Keratinocyte (primary cell): ENCODE data around the gene HELZ. TPM values are rescaled to one million over a fixed set of nuclear protein-coding genes. Genes with fewer than 3 reads are reported as not detected.
"Not testable (repeated sequence)": the region's sequence is repeated elsewhere in the genome, so short reads cannot be mapped to it uniquely, and the experiment has no call there.

Experiments
- DNase-seq: peaks from one replicate; pipeline ENCODE4 v3.0.0-alpha.2; 2011; ENCODE audit warnings: low read depth, missing footprints, low spot score
- FAIRE-seq: peaks from 2 replicates; lab custom pipeline; 2011; peaks lifted over from hg19 to GRCh38; lab: Jason Lieb, UNC
- H2AFZ ChIP-seq: 2 replicates; pipeline ENCODE4 v1.6.0; 2012; ENCODE audit warnings: low read length, control low read depth, inconsistent platforms; ENCODE audit not compliant: control insufficient read depth
- H3K27ac ChIP-seq: 2 replicates; pipeline ENCODE4 v1.5.1; 2011; ENCODE audit warnings: low read length; ENCODE audit not compliant: control insufficient read depth, insufficient read depth
- H3K27me3 ChIP-seq: 3 replicates; pipeline ENCODE4 v1.6.0; 2011; ENCODE audit warnings: low read length; ENCODE audit not compliant: control insufficient read depth, insufficient read depth; ENCODE audit errors: extremely low read depth
- H3K36me3 ChIP-seq, 2 experiments: 2 replicates in 1 of 2; 3 replicates in 1 of 2; pipeline ENCODE4 v1.5.1; 2011; ENCODE audit warnings: low read length in 2 of 2, mild to moderate bottlenecking in 1 of 2; ENCODE audit not compliant: control insufficient read depth in 2 of 2, insufficient read depth in 2 of 2; ENCODE audit errors: extremely low read depth in 1 of 2
- H3K4me1 ChIP-seq: 3 replicates; pipeline ENCODE4 v1.5.1; 2011; ENCODE audit warnings: low read length; ENCODE audit not compliant: control insufficient read depth, insufficient read depth; ENCODE audit errors: extremely low read depth
- H3K4me2 ChIP-seq: 3 replicates; pipeline ENCODE4 v1.6.0; 2011; ENCODE audit warnings: low read depth, low read length; ENCODE audit not compliant: control insufficient read depth, insufficient read depth; ENCODE audit errors: extremely low read depth
- H3K4me3 ChIP-seq, 3 experiments: fragments of 200-600 bp in 1 of 3; sonication (generic) in 1 of 3; 2 replicates in 2 of 3; 3 replicates in 1 of 3; pipeline ENCODE4 v1.5.1; 2011 to 2016; ENCODE audit warnings: low read length in 3 of 3, mild to moderate bottlenecking in 3 of 3, control low read depth in 2 of 3, inconsistent platforms in 1 of 3, low read depth in 1 of 3, mixed read lengths in 1 of 3, mixed run types in 1 of 3, moderate library complexity in 1 of 3; ENCODE audit not compliant: control insufficient read depth in 2 of 3, insufficient read depth in 2 of 3; ENCODE audit errors: extremely low read depth in 1 of 3
- H3K79me2 ChIP-seq: 2 replicates; pipeline ENCODE4 v1.6.0; 2012; ENCODE audit warnings: low read length; ENCODE audit not compliant: control insufficient read depth, insufficient read depth
- H3K9ac ChIP-seq: 3 replicates; pipeline ENCODE4 v1.6.0; 2011; ENCODE audit warnings: low read length; ENCODE audit not compliant: control insufficient read depth, insufficient read depth; ENCODE audit errors: extremely low read depth
- H3K9me1 ChIP-seq: 3 replicates; pipeline ENCODE4 v1.6.0; 2011; ENCODE audit warnings: low read length; ENCODE audit not compliant: control insufficient read depth, insufficient read depth; ENCODE audit errors: extremely low read depth
- H3K9me3 ChIP-seq: 2 replicates; pipeline ENCODE4 v1.5.1; 2012; ENCODE audit warnings: low read depth, low read length; ENCODE audit not compliant: control insufficient read depth
- H4K20me1 ChIP-seq: 3 replicates; pipeline ENCODE4 v1.6.0; 2011; ENCODE audit warnings: low read length; ENCODE audit not compliant: control insufficient read depth, insufficient read depth; ENCODE audit errors: extremely low read depth
- EZH2 ChIP-seq: IDR thresholded peaks from one replicate; pipeline ENCODE4 v1.6.1; 2012; ENCODE audit warnings: inconsistent platforms, mild to moderate bottlenecking, low read length, moderate library complexity
- dilution Hi-C: fragments of 300-500 bp; cut with MboI; formaldehyde crosslinking; loops from one replicate; pipeline ENCODE4 v1.7.0; 2020; ENCODE audit warnings: low sequenced_read_pairs; ENCODE audit not compliant: extremely low pct_ligation_motif_present
- polyA plus RNA-seq, 5 experiments: library from polyadenylated mRNA; depleted of rRNA in 3 of 5; stranded (reverse) in 3 of 5; stranded (forward) in 1 of 5; unstranded in 1 of 5; fragments of >200 nt; gene quantifications; 1 replicate in 1 of 5; 2 replicates in 3 of 5; 3 replicates in 1 of 5; pipeline versions ENCODE4 v1.2.1 to v1.2.3, GENCODE V29; 2011 to 2012; ENCODE audit warnings: missing spikeins in 2 of 5, low read depth in 1 of 5, low replicate concordance in 1 of 5
- TF ChIP-seq, protein P1 (sequence below), 3 experiments: IDR thresholded peaks in 1 of 3; conservative IDR thresholded peaks in 1 of 3; optimal IDR thresholded peaks in 1 of 3; 2 replicates in 2 of 3; 3 replicates in 1 of 3; pipeline versions ENCODE3 to v1.5.1; 2011; ENCODE audit warnings: low read length in 3 of 3, mild to moderate bottlenecking in 3 of 3, moderate library complexity in 2 of 3, control low read depth in 1 of 3, inconsistent platforms in 1 of 3; ENCODE audit not compliant: insufficient read depth in 2 of 3; ENCODE audit errors: extremely low read depth in 1 of 3

HELZ gene
- polyA plus RNA-seq, 1 donor (not counting 4 experiments of a cell fraction or from before 2014, with no cell fraction given) = 18.2 TPM

DNA sequence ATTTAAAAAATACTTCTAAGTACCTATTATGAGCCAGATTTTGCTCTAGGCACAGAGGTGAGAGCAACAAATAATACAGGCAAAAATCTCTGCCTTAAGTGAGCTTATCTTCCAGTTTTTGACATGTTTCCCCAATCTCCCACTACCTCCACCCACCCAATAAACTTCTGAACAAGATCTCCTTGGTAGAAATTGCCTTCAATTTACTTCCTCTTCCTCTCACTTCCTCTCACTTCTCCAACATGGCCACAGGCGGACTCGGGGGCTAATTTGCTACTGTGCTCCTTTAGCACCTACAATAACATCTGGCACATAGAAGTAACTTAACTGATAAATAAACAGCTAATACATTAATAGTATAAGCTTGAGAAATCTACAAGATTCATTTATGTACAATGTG is 118.0 kb downstream of the HELZ start:
- DNase-seq (no peak), FAIRE-seq (no peak)
- no peaks in the 10 kb centered on the region for H3K27me3 ChIP-seq
- peaks cover 9 to 10% of the 10 kb centered on the region in 2 experiments for H3K36me3 ChIP-seq
- no peaks in the 10 kb centered on the region for H4K20me1 ChIP-seq
- no peak for TF ChIP-seq EZH2
- TF ChIP-seq, protein P1, sequence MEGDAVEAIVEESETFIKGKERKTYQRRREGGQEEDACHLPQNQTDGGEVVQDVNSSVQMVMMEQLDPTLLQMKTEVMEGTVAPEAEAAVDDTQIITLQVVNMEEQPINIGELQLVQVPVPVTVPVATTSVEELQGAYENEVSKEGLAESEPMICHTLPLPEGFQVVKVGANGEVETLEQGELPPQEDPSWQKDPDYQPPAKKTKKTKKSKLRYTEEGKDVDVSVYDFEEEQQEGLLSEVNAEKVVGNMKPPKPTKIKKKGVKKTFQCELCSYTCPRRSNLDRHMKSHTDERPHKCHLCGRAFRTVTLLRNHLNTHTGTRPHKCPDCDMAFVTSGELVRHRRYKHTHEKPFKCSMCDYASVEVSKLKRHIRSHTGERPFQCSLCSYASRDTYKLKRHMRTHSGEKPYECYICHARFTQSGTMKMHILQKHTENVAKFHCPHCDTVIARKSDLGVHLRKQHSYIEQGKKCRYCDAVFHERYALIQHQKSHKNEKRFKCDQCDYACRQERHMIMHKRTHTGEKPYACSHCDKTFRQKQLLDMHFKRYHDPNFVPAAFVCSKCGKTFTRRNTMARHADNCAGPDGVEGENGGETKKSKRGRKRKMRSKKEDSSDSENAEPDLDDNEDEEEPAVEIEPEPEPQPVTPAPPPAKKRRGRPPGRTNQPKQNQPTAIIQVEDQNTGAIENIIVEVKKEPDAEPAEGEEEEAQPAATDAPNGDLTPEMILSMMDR (optimal IDR thresholded peaks at IDR 0.05 in 1 of 3, IDR thresholded peaks at IDR 0.05 in 1 of 3, conservative IDR thresholded peaks at IDR 0.05 in 1 of 3; ENCODE audit: extremely low read depth in 1 of 3, insufficient read depth in 2 of 3, low read length in 3 of 3) = no peak
- no peak overlapping the region for H2AFZ ChIP-seq
- H3K27ac ChIP-seq = no peak overlapping the region
- H3K9ac ChIP-seq = no peak overlapping the region
- H3K4me3 ChIP-seq = no peak overlapping the region
- H3K9me1 ChIP-seq = no peaks in the 10 kb centered on the region
- no peak overlapping the region for H3K4me2 ChIP-seq
- no peaks in the 10 kb centered on the region for H3K4me1 ChIP-seq
- no peaks in the 10 kb centered on the region for H3K9me3 ChIP-seq
- no peaks in the 10 kb centered on the region for H3K79me2 ChIP-seq
- dilution Hi-C loops = no loop called here

GRCh38 chr17:67126543-67126942 is 118.5 kb downstream of the HELZ start:
- H2AFZ ChIP-seq, dilution Hi-C loops, H3K4me1 ChIP-seq, H3K9ac ChIP-seq, H3K9me1 ChIP-seq, FAIRE-seq, H3K27me3 ChIP-seq, H4K20me1 ChIP-seq, H3K36me3 ChIP-seq, H3K79me2 ChIP-seq, H3K4me2 ChIP-seq, DNase-seq, H3K9me3 ChIP-seq, H3K27ac ChIP-seq, H3K4me3 ChIP-seq: not testable (repeated sequence)

DNA sequence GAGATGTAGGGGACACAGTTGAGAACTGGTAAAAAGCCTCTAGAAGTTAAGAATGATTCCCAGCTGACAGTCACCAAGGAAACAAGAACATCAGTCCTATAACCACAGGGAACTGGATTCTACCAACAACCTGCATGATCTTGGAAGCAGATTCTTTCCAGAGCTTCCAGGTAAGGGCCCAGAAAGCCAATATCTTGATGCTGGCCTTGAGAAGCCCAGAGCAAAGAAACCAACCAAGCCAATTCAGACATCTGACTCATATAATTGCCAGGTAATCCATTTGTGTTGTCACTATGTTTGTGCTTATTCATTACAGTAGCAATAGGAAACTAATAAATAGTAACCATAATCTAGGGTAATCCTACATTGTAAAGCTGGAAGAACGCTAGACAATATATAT is 119.1 kb downstream of the HELZ start:
- Histone ChIP-seq H3K79me2 (no peaks in the 10 kb centered on the region), H3K9me3 (no peaks in the 10 kb centered on the region), H3K4me1 (no peaks in the 10 kb centered on the region), H3K36me3 (peaks cover 12 to 14% of the 10 kb centered on the region in 2 experiments), H3K9me1 (no peaks in the 10 kb centered on the region), H3K27ac (no peak overlapping the region), H3K4me2 (no peak overlapping the region), H3K9ac (no peak overlapping the region), H2AFZ (no peak overlapping the region), H3K27me3 (no peaks in the 10 kb centered on the region), H3K4me3 (no peak overlapping the region), H4K20me1 (no peaks in the 10 kb centered on the region)
- FAIRE-seq = no peak
- TF ChIP-seq, protein P1 (optimal IDR thresholded peaks at IDR 0.05 in 1 of 3, IDR thresholded peaks at IDR 0.05 in 1 of 3, conservative IDR thresholded peaks at IDR 0.05 in 1 of 3; ENCODE audit: extremely low read depth in 1 of 3, insufficient read depth in 2 of 3, low read length in 3 of 3) = no peak
- TF ChIP-seq EZH2 = no peak
- DNase-seq = no peak
- dilution Hi-C loops = no loop called here
